HuH-7 (cell line): ENCODE results near the gene OR2AG2.

Experiments
- DNase-seq: peaks from one replicate; pipeline ENCODE4 v3.0.0; 2011; ENCODE audit warnings: low spot score

OR2AG2 gene

DNA sequence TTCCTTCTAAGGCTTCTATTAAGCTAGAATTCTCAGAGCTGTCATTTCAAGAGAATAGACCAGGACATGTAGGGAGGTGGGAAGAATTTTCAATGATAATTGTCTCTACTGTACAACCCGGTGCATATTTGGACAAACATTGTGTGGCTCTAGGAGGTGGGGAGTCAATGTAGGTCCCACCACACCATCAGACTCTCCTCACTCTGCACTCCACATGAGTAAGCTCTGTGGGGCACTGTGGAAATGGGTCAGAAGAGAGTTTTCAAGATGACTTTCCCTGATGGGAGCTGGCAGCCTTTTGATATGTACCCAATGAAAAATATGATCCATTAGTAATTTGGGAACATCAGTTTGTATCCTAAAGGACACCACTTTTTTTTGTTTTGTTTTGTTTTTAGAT, 33.2 kb downstream of the OR2AG2 start:
- DNase-seq: no peak

- DNase-seq: peak; percentile 41
These were observed 33.8 kb downstream of the OR2AG2 start for GRCh38 chr11:6737872-6738466.

- DNase-seq: no peak
These were observed 35.2 kb downstream of the OR2AG2 start for GRCh38 chr11:6736495-6737121.

DNA sequence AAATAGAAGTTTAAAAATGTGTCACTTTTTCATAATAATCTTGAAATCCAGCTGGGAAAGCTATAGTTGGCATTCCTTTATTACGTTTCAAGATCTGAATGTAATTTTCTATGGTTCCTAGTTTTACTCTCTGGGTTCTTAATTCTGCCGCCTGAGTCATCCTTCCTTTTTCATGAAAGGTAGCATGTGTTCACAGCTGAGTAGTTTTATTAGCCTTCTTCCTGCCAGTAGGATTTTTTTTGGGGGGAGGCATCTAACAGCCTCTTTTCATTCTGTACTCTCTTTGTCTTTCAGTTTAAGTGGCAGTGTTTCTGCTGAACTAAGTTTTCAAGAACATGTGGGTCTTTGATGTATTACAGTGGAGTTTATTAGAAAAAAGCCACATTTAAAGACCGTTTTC, 36.5 kb downstream of the OR2AG2 start:
- DNase-seq: no peak

- DNase-seq: no peak
These were observed 37.2 kb downstream of the OR2AG2 start for GRCh38 chr11:6734616-6735015.

- no peak for DNase-seq
These were observed 38.2 kb downstream of the OR2AG2 start for GRCh38 chr11:6733326-6734275.

GRCh38 chr11:6727971-6728760, 43.6 kb downstream of the OR2AG2 start:
- DNase-seq: no peak

DNA sequence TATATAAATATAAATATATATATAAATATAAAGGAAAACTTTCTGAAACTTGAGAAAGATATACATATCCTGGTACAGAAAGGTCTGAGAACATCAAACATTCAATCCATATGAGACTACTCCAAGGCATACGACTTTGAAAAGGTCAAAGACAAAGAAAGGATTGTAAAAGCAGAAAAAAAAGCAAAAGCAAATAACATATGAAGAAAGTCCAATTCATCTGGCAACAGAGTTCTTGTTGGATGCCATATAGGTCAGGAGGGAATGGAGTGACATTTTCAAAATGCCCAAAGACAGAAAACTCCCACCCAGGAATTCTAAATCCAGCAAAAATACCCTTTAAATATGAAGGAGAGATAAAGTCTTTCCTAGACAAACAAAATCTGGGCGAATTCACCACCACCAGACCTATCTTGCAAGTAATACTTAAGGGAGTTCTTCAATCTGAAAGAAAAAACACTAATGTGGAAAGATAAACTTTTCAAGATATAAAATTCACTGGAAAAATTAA, 46.3 kb downstream of the OR2AG2 start:
- no peak for DNase-seq

GRCh38 chr11:6724013-6724412, 47.8 kb downstream of the OR2AG2 start:
- no peak for DNase-seq

DNA sequence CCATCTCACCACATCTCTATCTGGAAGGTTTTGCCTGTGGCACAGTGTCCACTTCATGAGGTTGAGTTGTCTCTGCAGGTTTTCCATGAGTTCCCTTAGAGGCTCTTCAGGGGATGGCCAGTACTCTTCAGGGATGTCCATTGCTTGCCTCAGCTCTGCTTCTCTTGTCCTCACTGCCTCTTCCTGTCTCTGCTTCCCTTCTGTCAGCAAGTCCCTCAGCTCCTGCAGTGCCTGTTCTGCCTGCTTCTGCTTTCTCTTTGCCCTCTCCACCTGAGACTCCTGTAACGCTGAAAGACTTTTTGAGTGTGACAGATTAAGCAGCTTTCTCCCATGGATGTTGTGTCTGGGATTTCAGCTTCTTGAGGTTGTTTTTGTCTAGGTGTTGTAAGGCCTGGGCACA, 50.4 kb downstream of the OR2AG2 start:
- DNase-seq: no peak

- DNase-seq: no peak
These were observed 52.2 kb downstream of the OR2AG2 start for GRCh38 chr11:6719576-6719975.

- no peak for DNase-seq
These were observed 54.4 kb downstream of the OR2AG2 start for GRCh38 chr11:6717426-6717825.
